OCI-LY1 (cell line): ENCODE measurements around the gene FMN1.

Source experiments
- CTCF ChIP-seq: fragments of 200-600 bp; sonication (generic), shearing (Covaris generic); IDR thresholded peaks from 2 replicates; pipeline ENCODE4 v1.5.1; 2017; ENCODE audit warnings: mild to moderate bottlenecking, antibody characterized with exemption, low read length, moderate library complexity, mixed read lengths
- EZH2 ChIP-seq: fragments of 200-600 bp; sonication (generic), shearing (Covaris generic); IDR thresholded peaks from 2 replicates; pipeline ENCODE4 v1.8.0; 2017; ENCODE audit warnings: borderline replicate concordance, mixed run types, mild to moderate bottlenecking, antibody characterized with exemption, low read length, moderate library complexity, mixed read lengths

GRCh38 chr15:33119273-33119672, 75.2 kb downstream of the FMN1 start:
- TF ChIP-seq CTCF (no peak), EZH2 (no peak)
